Spleen (tissue), 11 donors: ENCODE results near the gene SLC46A2. TPM values are rescaled to one million over a fixed set of nuclear protein-coding genes. Genes with fewer than 3 reads are reported as not detected.

Experiments
- DNase-seq: peaks from one replicate; pipeline ENCODE4 v3.0.0-alpha.2; 2020
- H3K27ac ChIP-seq, 8 donors: fragments of 200-600 bp; sonication (generic) in 7 of 8; 1 replicate in 4 of 8; 2 replicates in 4 of 8; pipeline versions ENCODE4 v1.5.0 to v1.8.0; 2016 to 2021; ENCODE audit warnings: inconsistent platforms in 4 of 8, mild to moderate bottlenecking in 4 of 8, moderate library complexity in 1 of 8
- H3K27me3 ChIP-seq, 7 donors: fragments of 200-600 bp; sonication (generic) in 6 of 7; replicated peaks in 1 of 7; 1 replicate in 4 of 7; 2 replicates in 3 of 7; pipeline versions ENCODE4 v1.5.0 to v1.8.0; 2016 to 2021; ENCODE audit warnings: inconsistent platforms in 3 of 7, mild to moderate bottlenecking in 1 of 7
- H3K36me3 ChIP-seq, 6 donors: fragments of 200-600 bp; sonication (generic) in 5 of 6; 1 replicate in 4 of 6; 2 replicates in 2 of 6; pipeline versions ENCODE4 v1.5.0 to v1.8.0; 2016 to 2021; ENCODE audit warnings: inconsistent platforms in 2 of 6
- H3K4me1 ChIP-seq, 6 donors: fragments of 200-600 bp; sonication (generic) in 5 of 6; 1 replicate in 3 of 6; 2 replicates in 3 of 6; pipeline versions ENCODE4 v1.5.0 to v1.8.0; 2016 to 2021; ENCODE audit warnings: inconsistent platforms in 3 of 6
- H3K4me3 ChIP-seq, 8 donors: fragments of 200-600 bp; sonication (generic) in 7 of 8; 1 replicate in 4 of 8; 2 replicates in 4 of 8; pipeline versions ENCODE4 v1.5.0 to v1.8.0; 2016 to 2021; ENCODE audit warnings: inconsistent platforms in 4 of 8, mild to moderate bottlenecking in 4 of 8, moderate library complexity in 2 of 8
- H3K9me3 ChIP-seq, 8 donors: fragments of 200-600 bp; sonication (generic) in 7 of 8; 1 replicate in 4 of 8; 2 replicates in 4 of 8; pipeline versions ENCODE4 v1.5.0 to v1.8.0; 2016 to 2021; ENCODE audit warnings: inconsistent platforms in 4 of 8
- CTCF ChIP-seq, 11 experiments: fragments of 200-600 bp in 7 of 11; fragments of 450-650 bp in 4 of 11; sonication (generic) in 4 of 11; IDR thresholded peaks in 8 of 11; conservative IDR thresholded peaks in 3 of 11; 1 replicate in 7 of 11; 2 replicates in 4 of 11; pipeline versions ENCODE4 v1.4.0 to v1.8.0; 2016 to 2021; ENCODE audit warnings: antibody characterized with exemption in 11 of 11, inconsistent platforms in 4 of 11, mild to moderate bottlenecking in 1 of 11
- POLR2A ChIP-seq, 3 donors: fragments of 450-650 bp; IDR thresholded peaks; one replicate each; pipeline ENCODE4 v1.5.1; 2017; ENCODE audit warnings: antibody characterized with exemption in 3 of 3, mild to moderate bottlenecking in 1 of 3
- POLR2AphosphoS5 ChIP-seq, 3 donors: sonication (generic); formaldehyde crosslinking; IDR thresholded peaks; one replicate each; pipeline ENCODE4 v1.5.1; 2017; ENCODE audit warnings: antibody characterized with exemption in 3 of 3
- WGBS, 5 donors: extraction: QIAGEN DNeasy Blood & Tissue Kit in 3 of 5; methylation state at CpG; one replicate each; pipeline versions ENCODE4 v1.1.5 to v1.1.7; 2013 to 2018; 5-methylcytosine and 5-hydroxymethylcytosine counted together
- intact Hi-C: fragments of 100-400 bp; cut with DNase I; formaldehyde crosslinking; loops from one replicate; pipeline ENCODE4 v1.15.0; 2023; ENCODE audit warnings: low total_unique reads
- polyA plus RNA-seq, 3 donors: library from polyadenylated mRNA; stranded (reverse); fragments of 200-250 nt; gene quantifications; one replicate each; pipeline ENCODE4 v1.2.1, GENCODE V29; 2013
- total RNA-seq, 7 donors: library from RNA; depleted of rRNA in 3 of 7; stranded (reverse); fragments of >200 nt in 3 of 7; fragmentation: NEBNext Ultra II Directional in 4 of 7; extraction: Animal tissue kit (Norgen Biotek cat#: 25700) in 4 of 7; gene quantifications; one replicate each; pipeline versions ENCODE4 v1.1.0 to v1.2.1, GENCODE V29; 2016 to 2021
- donor health status: healthy with polysubstance abuse.
- donor health status: DM: no; HTN: no; CAD: no; lungs with moderate emphysema.
- donor health status: DM: no; HTN: no; CAD: no.
- donor health status: Bipolar disorder and iron deficiency.
- donor health status: healthy.
- donor health status: DM: no; HTN: no; CAD: no.
- donor health status: DM: yes; HTN: yes; CAD: no.

Gene SLC46A2
- total and polyA plus RNA-seq, 10 donors = 0.20 to 5.8 (median 0.94) TPM

- intact Hi-C loops = loop anchor here (10.0 kb wide), 1 partner anchor 56 kb away; no protein-coding TSS in a partner anchor
- TF ChIP-seq CTCF (IDR thresholded peaks at IDR 0.05 in 8 of 11, conservative IDR thresholded peaks at IDR 0.05 in 3 of 11) = no peak
- TF ChIP-seq POLR2AphosphoS5 (IDR thresholded peaks at IDR 0.05) = no peak
- TF ChIP-seq POLR2A (IDR thresholded peaks at IDR 0.05) = no peak
- Histone ChIP-seq H3K36me3 (no peaks in the 10 kb centered on the region), H3K9me3 (no peaks in the 10 kb centered on the region), H3K4me1 (peaks cover 0 to 27% (median 3%) of the 10 kb centered on the region in 6 donors), H3K27ac (no peak overlapping the region), H3K27me3 (peaks cover 0 to 15% (median 0%) of the 10 kb centered on the region in 7 donors), H3K4me3 (no peak overlapping the region)
- 68 to 85% (median 73%) methylated on average over 4 of the region's 4 CpGs for WGBS, 5 donors
- no peak for DNase-seq
Measured at GRCh38 chr9:112900488-112900887, 9.8 kb upstream of the SLC46A2 start.

DNA sequence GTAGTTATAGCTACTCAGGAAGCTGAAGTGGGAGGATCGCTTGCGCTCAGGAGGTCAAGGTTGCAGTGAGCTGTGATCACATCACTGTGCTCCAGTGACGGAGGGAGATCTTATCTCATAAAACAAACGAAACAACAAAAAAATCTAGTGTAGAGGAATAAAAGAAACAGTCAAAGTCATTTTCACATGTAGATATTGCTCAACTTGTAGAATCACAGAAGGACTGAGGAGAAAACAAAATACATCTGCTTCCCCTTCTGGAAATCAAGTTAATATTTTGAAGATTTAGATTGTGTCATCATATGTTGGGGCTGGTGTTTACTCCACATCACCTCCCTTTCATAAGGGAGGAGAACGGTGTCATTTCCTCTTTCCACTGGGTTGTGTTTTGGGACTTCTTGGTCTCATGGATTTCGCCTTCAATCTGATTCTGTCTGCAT, 8.2 kb upstream of the SLC46A2 start:
- TF ChIP-seq POLR2A (IDR thresholded peaks at IDR 0.05) = no peak
- no peak for TF ChIP-seq CTCF (IDR thresholded peaks at IDR 0.05 in 8 of 11, conservative IDR thresholded peaks at IDR 0.05 in 3 of 11)
- TF ChIP-seq POLR2AphosphoS5 (IDR thresholded peaks at IDR 0.05) = no peak
- 34 to 50% (median 38%) methylated on average over 6 of the region's 6 CpGs for WGBS, 5 donors
- intact Hi-C loops = no loop called here

DNA sequence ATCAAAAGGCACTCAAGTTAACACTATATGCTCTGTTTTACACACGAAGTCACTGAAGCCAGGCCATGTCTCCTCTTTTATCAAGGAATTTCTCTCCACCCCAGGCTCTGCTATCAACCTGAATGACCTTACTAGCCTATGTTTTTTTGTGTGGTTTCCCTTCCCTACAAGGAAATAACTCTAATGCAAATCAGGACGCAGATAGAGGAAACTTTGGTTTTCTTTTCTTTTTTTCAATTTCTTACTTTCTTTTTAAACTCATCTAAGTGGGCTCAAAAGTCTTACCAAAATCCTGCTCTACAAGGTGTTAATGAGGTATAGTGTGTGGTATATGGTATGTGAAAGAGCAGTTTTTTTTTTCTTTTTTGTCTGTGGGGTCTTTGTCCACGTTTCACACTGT, 5.5 kb upstream of the SLC46A2 start:
- Histone ChIP-seq H3K9me3 (no peaks in the 10 kb centered on the region), H3K4me1 (peaks cover 0 to 45% (median 8%) of the 10 kb centered on the region in 6 donors)

More for the DNA sequence above, 8.2 kb upstream of the SLC46A2 start:
- no peak for DNase-seq
- Histone ChIP-seq H3K27ac (peak overlapping the region in 3 of 8 donors; percentile 37 to 50 (median 43)), H3K9me3 (no peaks in the 10 kb centered on the region), H3K27me3 (peaks cover 0 to 15% (median 0%) of the 10 kb centered on the region in 7 donors), H3K4me1 (peaks cover 0 to 37% (median 6%) of the 10 kb centered on the region in 6 donors), H3K4me3 (no peak overlapping the region), H3K36me3 (no peaks in the 10 kb centered on the region)

More for the DNA sequence above, 5.5 kb upstream of the SLC46A2 start:
- DNase-seq = no peak
- no peaks in the 10 kb centered on the region for H3K36me3 ChIP-seq
- intact Hi-C loops = no loop called here
- H3K4me3 ChIP-seq = no peak overlapping the region
- H3K27ac ChIP-seq = no peak overlapping the region
- 24 to 40% (median 27%) methylated on average over 3 of the region's 3 CpGs for WGBS, 5 donors
- H3K27me3 ChIP-seq = peaks cover 0 to 29% (median 4%) of the 10 kb centered on the region in 7 donors
- TF ChIP-seq POLR2A (IDR thresholded peaks at IDR 0.05) (no peak), CTCF (IDR thresholded peaks at IDR 0.05 in 8 of 11, conservative IDR thresholded peaks at IDR 0.05 in 3 of 11) (no peak), POLR2AphosphoS5 (IDR thresholded peaks at IDR 0.05) (no peak)
